ENCODE results near the gene TP53INP2.

- TF ChIP-seq CTCF (IDR thresholded peaks at IDR 0.05) (peak; percentile 26 to 52 (median 48)), POLR2A (IDR thresholded peaks at IDR 0.05) (no peak)
These were observed 4.5 kb downstream of the TP53INP2 start for GRCh38 chr20:34708621-34709043.
